D721Med (cell line): ENCODE results near the gene CHCHD4.

ENCODE experiments used
- DNase-seq: peaks from one replicate; pipeline ENCODE4 v3.0.0; 2011; ENCODE audit warnings: low spot score; ENCODE audit not compliant: insufficient read length
- FAIRE-seq: peaks from 2 replicates; lab custom pipeline; 2011; peaks lifted over from hg19 to GRCh38; lab: Jason Lieb, UNC
- CTCF ChIP-seq: IDR thresholded peaks from 2 replicates; pipeline ENCODE4 v1.5.1; 2012; ENCODE audit warnings: mild to moderate bottlenecking, control low read depth; ENCODE audit not compliant: insufficient read depth; ENCODE audit errors: missing control alignments

CHCHD4 gene

GRCh38 chr3:14124615-14125192 lies at the start of gene CHCHD4, which contains the start of gene TMEM43:
Gene CHCHD4 (minus strand): TSS chr3:14124870. CDS start chr3:14124676, 194 bp downstream.
Gene TMEM43 (plus strand): TSS chr3:14125052. CDS start chr3:14125194, 142 bp downstream.
- DNase-seq (peak; percentile 98), FAIRE-seq (no peak)
- TF ChIP-seq CTCF: no peak

DNA sequence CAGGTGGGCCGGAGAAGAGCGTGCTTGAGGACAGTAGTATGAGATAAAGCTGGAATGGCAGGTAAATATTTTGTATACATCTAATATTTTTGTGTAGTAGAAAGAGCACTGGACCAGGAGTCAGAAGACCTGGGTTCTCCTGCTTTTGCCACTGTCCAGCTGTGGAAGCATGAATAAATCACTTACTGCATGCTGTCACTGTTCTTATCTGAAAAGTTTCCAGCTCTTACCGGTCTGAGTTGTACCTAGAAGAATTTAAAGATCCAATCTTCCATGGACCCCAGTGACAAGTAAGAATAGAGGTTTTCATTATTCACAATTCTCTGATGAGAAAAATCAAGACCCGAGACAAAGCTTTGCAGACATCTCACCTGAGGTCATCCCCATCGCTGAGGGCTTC lies 47.8 kb upstream of the CHCHD4 start:
- no peak for FAIRE-seq
- no peak for TF ChIP-seq CTCF
- no peak for DNase-seq

- FAIRE-seq: peak; percentile 66
- TF ChIP-seq CTCF: no peak
- no peak for DNase-seq
Measured at GRCh38 chr3:14170531-14171159, 46.0 kb upstream of the CHCHD4 start.

DNA sequence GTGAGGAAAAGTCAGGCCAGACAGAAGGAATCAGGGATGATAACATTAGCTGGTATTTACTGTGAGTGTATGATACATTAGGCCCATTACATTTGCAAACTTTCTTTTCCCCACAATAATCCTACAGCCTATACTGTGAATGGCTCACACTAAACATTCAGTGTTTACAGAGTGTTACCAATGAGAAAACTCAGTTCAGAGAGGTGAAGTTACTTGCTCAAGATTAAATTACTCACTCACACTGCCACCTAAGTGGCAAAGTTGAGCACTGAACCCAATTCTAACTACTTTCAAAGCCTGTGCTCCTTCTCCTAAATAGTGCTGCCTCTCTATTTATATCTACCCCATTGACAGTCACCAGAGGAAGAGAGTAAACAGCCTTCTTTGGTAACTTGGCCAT lies 45.2 kb upstream of the CHCHD4 start:
- no peak for DNase-seq
- no peak for TF ChIP-seq CTCF
- FAIRE-seq: no peak

DNA sequence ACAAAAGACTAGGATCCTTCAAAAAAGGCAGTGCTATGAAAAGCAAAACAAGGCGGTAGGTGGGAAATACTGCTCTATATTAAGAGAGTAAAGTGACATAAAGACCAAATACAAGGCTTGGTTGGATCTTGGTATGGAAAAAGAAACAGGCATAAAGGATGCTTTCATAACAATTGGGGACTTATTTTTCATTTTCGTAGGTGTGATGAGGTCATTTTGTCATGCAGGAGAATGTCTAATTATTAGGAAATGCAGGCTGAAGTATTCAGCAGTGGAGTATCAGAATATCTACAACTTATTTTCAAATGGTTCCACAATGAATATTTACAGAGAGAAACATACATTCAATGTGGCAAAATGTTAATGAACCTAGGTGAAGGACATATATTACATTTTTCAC lies 44.8 kb upstream of the CHCHD4 start:
- no peak for FAIRE-seq
- DNase-seq: no peak
- no peak for TF ChIP-seq CTCF

GRCh38 chr3:14166877-14167603 lies 42.4 kb upstream of the CHCHD4 start:
- FAIRE-seq: no peak
- DNase-seq: no peak
- no peak for TF ChIP-seq CTCF
